ENCODE results near the gene ABTB2. TPM values are rescaled to one million over a fixed set of nuclear protein-coding genes. Genes with fewer than 3 reads are reported as not detected.

ABTB2 gene
- total RNA-seq, 4 donors from 2014 or later = 2.9 to 8.2 (median 6.6) TPM

- Histone ChIP-seq H3K9me3 (no peaks in the 10 kb centered on the region), H3K4me3 (no peak overlapping the region), H3K4me1 (no peaks in the 10 kb centered on the region), H3K27me3 (no peaks in the 10 kb centered on the region), H3K36me3 (no peaks in the 10 kb centered on the region), H3K27ac (no peak overlapping the region)
- TF ChIP-seq CTCF (IDR thresholded peaks at IDR 0.05) (no peak), POLR2A (IDR thresholded peaks at IDR 0.05) (no peak)
- intact Hi-C loops (cut with DNase I; ENCODE audit: low total_unique reads) = no loop called here
- no peak for DNase-seq
Measured at GRCh38 chr11:34160791-34161190, 197.0 kb downstream of the ABTB2 start.

DNA sequence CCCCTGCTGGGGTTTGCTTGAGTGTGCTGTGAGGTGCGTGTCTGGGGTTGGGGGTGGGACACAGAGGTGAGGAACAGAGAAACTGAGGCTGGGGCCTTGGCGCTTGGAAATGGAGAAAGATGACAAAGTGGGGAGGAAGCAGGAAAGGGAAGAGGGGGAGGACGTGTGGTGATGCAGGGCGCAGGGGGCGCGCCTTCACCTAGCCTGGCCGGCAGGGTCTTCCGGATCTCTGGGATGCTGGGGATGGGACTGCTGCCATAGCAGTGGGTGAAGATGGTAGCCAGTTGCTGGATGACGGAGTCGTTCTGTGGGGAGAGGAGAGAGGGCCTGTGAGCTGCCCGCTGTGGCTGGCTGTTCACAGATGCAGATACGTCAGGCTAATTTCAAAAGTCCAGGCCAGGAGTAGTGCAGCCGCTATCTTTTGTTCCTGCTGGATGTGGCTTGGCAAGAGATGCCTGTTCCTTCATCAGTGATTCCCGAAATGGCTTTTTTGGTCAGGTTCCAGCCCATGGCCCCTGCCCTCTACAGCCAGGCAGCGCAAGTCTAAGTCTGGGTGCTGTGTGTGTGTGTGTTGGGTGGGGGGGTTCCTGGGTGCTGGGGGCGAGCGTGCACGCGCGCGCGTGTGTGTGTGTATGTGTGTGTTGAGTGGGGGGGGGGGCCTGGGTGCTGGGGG, 197.6 kb downstream of the ABTB2 start:
- Histone ChIP-seq H3K4me1 (no peaks in the 10 kb centered on the region), H3K27me3 (no peaks in the 10 kb centered on the region), H3K4me3 (no peak overlapping the region), H3K27ac (no peak overlapping the region), H3K36me3 (no peaks in the 10 kb centered on the region), H3K9me3 (no peaks in the 10 kb centered on the region)
- TF ChIP-seq POLR2A (IDR thresholded peaks at IDR 0.05) (no peak), CTCF (IDR thresholded peaks at IDR 0.05) (no peak)
- DNase-seq = no peak
- intact Hi-C loops (cut with DNase I; ENCODE audit: low total_unique reads) = no loop called here

DNA sequence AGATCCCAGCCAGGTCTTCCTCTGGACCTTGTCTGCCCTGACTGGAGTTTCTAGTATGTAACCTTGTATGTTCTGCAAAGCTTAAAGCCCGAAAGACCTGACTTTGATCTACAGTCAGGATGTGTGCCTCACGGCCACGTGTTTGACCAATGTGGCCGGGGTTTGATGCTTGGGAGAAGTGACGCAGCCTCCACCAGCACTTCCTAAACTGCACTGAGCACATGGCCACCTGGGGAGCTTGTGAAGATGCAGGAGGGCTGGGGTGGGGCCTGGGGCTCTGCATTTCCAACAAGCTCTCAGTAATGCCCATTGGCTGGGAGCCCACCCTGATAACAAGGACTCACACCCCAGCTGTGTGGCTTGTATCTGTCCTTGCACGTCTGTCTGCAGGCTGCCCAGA, 199.1 kb downstream of the ABTB2 start:
- Histone ChIP-seq H3K27me3 (no peaks in the 10 kb centered on the region), H3K9me3 (no peaks in the 10 kb centered on the region), H3K4me1 (no peaks in the 10 kb centered on the region), H3K4me3 (no peak overlapping the region), H3K27ac (no peak overlapping the region), H3K36me3 (no peaks in the 10 kb centered on the region)
- TF ChIP-seq CTCF (IDR thresholded peaks at IDR 0.05) (no peak), POLR2A (IDR thresholded peaks at IDR 0.05) (no peak)
- no peak for DNase-seq
- intact Hi-C loops (cut with DNase I; ENCODE audit: low total_unique reads) = no loop called here

DNA sequence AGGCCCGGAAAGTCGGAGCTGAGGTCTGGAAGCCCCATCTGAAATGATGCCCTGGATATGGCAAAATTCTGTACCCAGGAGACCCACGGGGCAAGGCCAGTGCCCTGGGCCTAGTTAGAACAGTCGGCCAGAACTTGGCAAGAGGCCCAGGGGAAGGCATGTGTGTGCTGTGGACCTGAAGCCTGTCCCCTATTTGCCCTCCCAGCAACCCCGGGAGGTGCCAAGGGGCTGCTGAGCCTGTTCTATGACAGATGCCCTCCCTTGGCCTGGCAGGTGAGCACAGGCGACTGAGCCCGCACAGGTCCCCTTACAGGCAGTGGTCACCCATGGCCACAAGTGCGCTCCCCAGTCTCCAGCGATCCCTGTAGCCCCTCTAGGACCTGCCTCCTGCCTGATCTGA, 200.6 kb downstream of the ABTB2 start:
- no peak for DNase-seq
- no peaks in the 10 kb centered on the region for H3K36me3 ChIP-seq
- no peaks in the 10 kb centered on the region for H3K4me1 ChIP-seq
- intact Hi-C loops (cut with DNase I; ENCODE audit: low total_unique reads) = no loop called here
- H3K4me3 ChIP-seq = no peak overlapping the region
- TF ChIP-seq CTCF (IDR thresholded peaks at IDR 0.05) (no peak), POLR2A (IDR thresholded peaks at IDR 0.05) (no peak)
- H3K27me3 ChIP-seq = no peaks in the 10 kb centered on the region
- no peaks in the 10 kb centered on the region for H3K9me3 ChIP-seq
- H3K27ac ChIP-seq = no peak overlapping the region

- no peaks in the 10 kb centered on the region for H3K36me3 ChIP-seq
- no peaks in the 10 kb centered on the region for H3K9me3 ChIP-seq
- no peak for DNase-seq
- TF ChIP-seq POLR2A (IDR thresholded peaks at IDR 0.05) = no peak
- no peak for TF ChIP-seq CTCF (IDR thresholded peaks at IDR 0.05)
- peak overlapping the region; percentile 23 to 53 for H3K27ac ChIP-seq
- no peaks in the 10 kb centered on the region for H3K4me1 ChIP-seq
- H3K4me3 ChIP-seq = no peak overlapping the region
- intact Hi-C loops (cut with DNase I; ENCODE audit: low total_unique reads) = no loop called here
- no peaks in the 10 kb centered on the region for H3K27me3 ChIP-seq
Measured at GRCh38 chr11:34155757-34156062, 202.1 kb downstream of the ABTB2 start.
